ENCODE measurements around the gene BOD1. TPM values are rescaled to one million over a fixed set of nuclear protein-coding genes. Genes with fewer than 3 reads are reported as not detected.

The BOD1 gene
- total and polyA plus RNA-seq, 7 donors, result 57.0 to 295 (median 120) TPM

- no peak for TF ChIP-seq CTCF (IDR thresholded peaks at IDR 0.05)
- Histone ChIP-seq H3K27me3 (ENCODE audit: insufficient read depth in 3 of 3, low read length in 2 of 3) (no peaks in the 10 kb centered on the region), H3K9me3 (no peaks in the 10 kb centered on the region), H3K4me3 (no peak overlapping the region), H3K4me1 (peaks cover 60% of the 10 kb centered on the region), H3K27ac (peak overlapping the region; percentile 7), H3K36me3 (ENCODE audit: insufficient read depth in 1 of 2, low read depth in 1 of 2) (peaks cover 10 to 56% of the 10 kb centered on the region in 2 donors)
- intact Hi-C loops (cut with DNase I), result no loop called here
- no peak for ATAC-seq
- WGBS, 3 donors, result 69 to 91% (median 78%) methylated on average over 4 of the region's 4 CpGs
- DNase-seq, result no peak
Measured at GRCh38 chr5:173611706-173612105, 4.7 kb downstream of the BOD1 start.

DNA sequence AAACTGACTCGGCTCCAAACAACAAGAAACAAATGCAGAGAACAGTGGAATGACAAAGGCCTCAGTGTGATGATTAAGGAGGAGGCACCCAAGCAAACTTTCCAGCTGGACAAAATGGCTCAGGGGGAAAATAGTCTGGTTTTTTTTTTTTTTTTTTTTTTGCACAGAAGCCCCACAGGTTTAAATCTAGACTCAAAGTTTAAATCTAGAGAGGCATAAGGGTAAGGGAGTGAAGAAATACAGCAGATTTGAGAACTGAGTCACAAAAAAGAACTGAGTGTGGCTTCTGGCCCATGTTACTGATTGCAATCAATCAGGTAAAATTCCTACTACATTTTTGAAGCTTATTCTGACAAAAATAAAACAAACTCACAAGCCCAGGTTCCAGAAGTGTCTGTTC is 12.3 kb downstream of the BOD1 start:
- Histone ChIP-seq H3K4me3 (no peak overlapping the region), H3K36me3 (ENCODE audit: insufficient read depth in 1 of 2, low read depth in 1 of 2) (peaks cover 12 to 59% of the 10 kb centered on the region in 2 donors), H3K9me3 (no peaks in the 10 kb centered on the region), H3K27me3 (ENCODE audit: insufficient read depth in 3 of 3, low read length in 2 of 3) (no peaks in the 10 kb centered on the region), H3K27ac (no peak overlapping the region), H3K4me1 (peaks cover 2% of the 10 kb centered on the region)
- 89 to 94% (median 90%) methylated on average over 1 of the region's 1 CpG for WGBS, 3 donors
- DNase-seq, result no peak
- intact Hi-C loops (cut with DNase I), result no loop called here
- ATAC-seq, result no peak
- no peak for TF ChIP-seq CTCF (IDR thresholded peaks at IDR 0.05)

- H3K27me3 ChIP-seq (ENCODE audit: insufficient read depth in 3 of 3, low read length in 2 of 3), result no peaks in the 10 kb centered on the region
- peak in 2 of 4 donors; percentile 39 to 42 for ATAC-seq
- no peaks in the 10 kb centered on the region for H3K9me3 ChIP-seq
- intact Hi-C loops (cut with DNase I), result no loop called here
- no peak overlapping the region for H3K4me3 ChIP-seq
- peaks cover 6 to 43% of the 10 kb centered on the region in 2 donors for H3K36me3 ChIP-seq (ENCODE audit: insufficient read depth in 1 of 2, low read depth in 1 of 2)
- H3K27ac ChIP-seq, result no peak overlapping the region
- 75 to 90% (median 83%) methylated on average over 5 to 6 of the region's 6 CpGs for WGBS, 3 donors
- no peak for TF ChIP-seq CTCF (IDR thresholded peaks at IDR 0.05)
- H3K4me1 ChIP-seq, result no peaks in the 10 kb centered on the region
- DNase-seq, result peak; percentile 33 to 75
Measured at GRCh38 chr5:173602423-173602822, 14.0 kb downstream of the BOD1 start.

- no peak for TF ChIP-seq CTCF (IDR thresholded peaks at IDR 0.05)
- DNase-seq, result no peak
- Histone ChIP-seq H3K4me3 (no peak overlapping the region), H3K4me1 (no peaks in the 10 kb centered on the region), H3K36me3 (ENCODE audit: insufficient read depth in 1 of 2, low read depth in 1 of 2) (peaks cover 0 to 6% of the 10 kb centered on the region in 2 donors), H3K9me3 (no peaks in the 10 kb centered on the region), H3K27ac (no peak overlapping the region), H3K27me3 (ENCODE audit: insufficient read depth in 3 of 3, low read length in 2 of 3) (no peaks in the 10 kb centered on the region)
- intact Hi-C loops (cut with DNase I), result no loop called here
- 77 to 87% (median 78%) methylated on average over 4 of the region's 4 CpGs for WGBS, 3 donors
- no peak for ATAC-seq
Measured at GRCh38 chr5:173598686-173599085, 17.8 kb downstream of the BOD1 start.

DNA sequence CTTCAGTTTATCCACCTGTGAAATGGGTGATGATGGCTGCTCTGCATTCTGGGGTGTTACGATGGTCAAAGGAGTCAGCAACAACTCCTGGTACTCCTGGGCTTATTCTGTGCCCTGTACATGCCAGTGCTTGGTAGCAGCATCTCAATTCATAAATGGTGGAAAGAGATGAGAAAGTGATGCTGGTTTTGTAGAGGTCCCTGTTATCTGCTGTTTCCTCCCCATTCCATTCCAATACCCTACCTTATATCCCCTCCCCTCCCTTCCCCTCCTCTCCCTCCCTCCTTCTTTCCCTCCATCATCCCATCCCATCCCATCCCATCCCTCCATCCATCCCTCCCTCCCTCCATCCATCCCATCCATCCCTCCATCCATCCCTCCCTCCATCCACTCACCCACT is 19.1 kb downstream of the BOD1 start:
- H3K36me3 ChIP-seq (ENCODE audit: insufficient read depth in 1 of 2, low read depth in 1 of 2), result no peaks in the 10 kb centered on the region
- WGBS, 3 donors, result 95 to 100% (median 100%) methylated on average over 1 of the region's 1 CpG
- H3K27ac ChIP-seq, result no peak overlapping the region
- H3K27me3 ChIP-seq (ENCODE audit: insufficient read depth in 3 of 3, low read length in 2 of 3), result no peaks in the 10 kb centered on the region
- DNase-seq (no peak), ATAC-seq (no peak)
- H3K4me1 ChIP-seq, result no peaks in the 10 kb centered on the region
- no peak for TF ChIP-seq CTCF (IDR thresholded peaks at IDR 0.05)
- no peak overlapping the region for H3K4me3 ChIP-seq
- intact Hi-C loops (cut with DNase I), result no loop called here
- H3K9me3 ChIP-seq, result peaks cover 5% of the 10 kb centered on the region

Measured in psoas muscle (tissue), 8 donors.